Muscle of leg (tissue), 11 donors: ENCODE results near the gene HTR1E. TPM values are rescaled to one million over a fixed set of nuclear protein-coding genes. Genes with fewer than 3 reads are reported as not detected.
"Not testable (repeated sequence)": the region's sequence is repeated elsewhere in the genome, so short reads cannot be mapped to it uniquely, and the experiment has no call there.

ENCODE experiments used
- DNase-seq: peaks from one replicate; pipeline ENCODE4 v3.0.0; 2013
- H3K27ac ChIP-seq: one replicate; pipeline ENCODE4 v1.5.1; 2013; ENCODE audit warnings: mild to moderate bottlenecking, low read length, control low read depth
- H3K27me3 ChIP-seq: one replicate; pipeline ENCODE4 v1.6.1; 2013; ENCODE audit warnings: low read length; ENCODE audit not compliant: control insufficient read depth, insufficient read depth
- H3K36me3 ChIP-seq: one replicate; pipeline ENCODE4 v1.6.1; 2013; ENCODE audit warnings: low read length; ENCODE audit not compliant: control insufficient read depth, insufficient read depth
- H3K4me1 ChIP-seq: one replicate; pipeline ENCODE4 v1.6.1; 2013; ENCODE audit warnings: low read length; ENCODE audit not compliant: control insufficient read depth, insufficient read depth
- H3K4me3 ChIP-seq: one replicate; pipeline ENCODE4 v1.5.1; 2013; ENCODE audit warnings: low read length, control low read depth
- H3K9me3 ChIP-seq: replicated peaks from 2 replicates; pipeline ENCODE4 v1.6.1; 2013; ENCODE audit warnings: low read depth, low read length; ENCODE audit not compliant: control insufficient read depth
- whole genome bisulfite sequencing: methylation state at CpG from one replicate; pipeline ENCODE4 v1.1.5; 2013; ENCODE audit warnings: missing lambda C conversion rate; ENCODE audit not compliant: insufficient coverage; 5-methylcytosine and 5-hydroxymethylcytosine counted together
- polyA plus RNA-seq, 8 donors: library from polyadenylated mRNA; unstranded; fragments of 120-200 nt; gene quantifications; one replicate each; pipeline versions ENCODE4 v1.2.1 to v1.2.3, GENCODE V29; 2013; ENCODE audit warnings: inconsistent platforms in 1 of 8, low replicate concordance in 1 of 8; ENCODE audit not compliant: insufficient read length in 8 of 8, insufficient read depth in 1 of 8
- total RNA-seq: library from RNA; stranded (reverse); fragments of 120-200 nt; gene quantifications from one replicate; pipeline ENCODE4 v1.2.4, GENCODE V29; 2013

Gene HTR1E
- total and polyA plus RNA-seq, 9 donors, result not detected

GRCh38 chr6:86969573-86969972, 32.2 kb downstream of the HTR1E start:
- Histone ChIP-seq H3K4me1 (no peaks in the 10 kb centered on the region), H3K4me3 (no peak overlapping the region), H3K27me3 (no peaks in the 10 kb centered on the region), H3K9me3 (no peaks in the 10 kb centered on the region), H3K36me3 (no peaks in the 10 kb centered on the region), H3K27ac (no peak overlapping the region)
- WGBS, result 33% methylated on average over 1 of the region's 4 CpGs
- no peak for DNase-seq

- Histone ChIP-seq H3K36me3 (no peaks in the 10 kb centered on the region), H3K4me3 (no peak overlapping the region), H3K4me1 (no peaks in the 10 kb centered on the region), H3K9me3 (no peaks in the 10 kb centered on the region), H3K27me3 (no peaks in the 10 kb centered on the region), H3K27ac (no peak overlapping the region)
- WGBS, result no CpG with 5 or more reads among the region's 2 CpGs
- no peak for DNase-seq
Measured at GRCh38 chr6:86973088-86973487, 35.8 kb downstream of the HTR1E start.

GRCh38 chr6:86978251-86978650, 40.9 kb downstream of the HTR1E start:
- Histone ChIP-seq H3K27me3 (no peaks in the 10 kb centered on the region), H3K36me3 (no peaks in the 10 kb centered on the region), H3K9me3 (no peaks in the 10 kb centered on the region), H3K4me1 (no peaks in the 10 kb centered on the region), H3K4me3 (no peak overlapping the region), H3K27ac (no peak overlapping the region)
- WGBS, result no CpG with 5 or more reads among the region's 2 CpGs
- no peak for DNase-seq

- H3K9me3 ChIP-seq, result no peaks in the 10 kb centered on the region
- DNase-seq, result no peak
- H3K27ac ChIP-seq, result no peak overlapping the region
- H3K36me3 ChIP-seq, result no peaks in the 10 kb centered on the region
- no peak overlapping the region for H3K4me3 ChIP-seq
- no peaks in the 10 kb centered on the region for H3K27me3 ChIP-seq
- H3K4me1 ChIP-seq, result no peaks in the 10 kb centered on the region
Measured at GRCh38 chr6:87001494-87001893, 64.2 kb downstream of the HTR1E start.

- H3K27ac ChIP-seq, DNase-seq, H3K27me3 ChIP-seq, H3K4me3 ChIP-seq, H3K4me1 ChIP-seq, H3K36me3 ChIP-seq, H3K9me3 ChIP-seq: not testable (repeated sequence)
- 100% methylated on average over 2 of the region's 4 CpGs for WGBS
Measured at GRCh38 chr6:87002391-87002790, 65.1 kb downstream of the HTR1E start.

GRCh38 chr6:87006541-87006940, 69.2 kb downstream of the HTR1E start:
- H3K9me3 ChIP-seq, H3K27me3 ChIP-seq, DNase-seq, H3K4me3 ChIP-seq, H3K4me1 ChIP-seq, H3K36me3 ChIP-seq, H3K27ac ChIP-seq: not testable (repeated sequence)
- WGBS, result no CpG with 5 or more reads among the region's 2 CpGs

GRCh38 chr6:87009581-87009980, 72.3 kb downstream of the HTR1E start:
- not testable (repeated sequence) for H3K27ac ChIP-seq, H3K4me3 ChIP-seq
- no CpG with 5 or more reads among the region's 34 CpGs for WGBS

GRCh38 chr6:87012035-87012434, 74.7 kb downstream of the HTR1E start:
- DNase-seq, result no peak
- Histone ChIP-seq H3K4me3 (no peak overlapping the region), H3K27me3 (no peaks in the 10 kb centered on the region), H3K27ac (no peak overlapping the region), H3K36me3 (no peaks in the 10 kb centered on the region), H3K9me3 (peaks cover 3% of the 10 kb centered on the region), H3K4me1 (no peaks in the 10 kb centered on the region)
- no CpG with 5 or more reads among the region's 3 CpGs for WGBS

More at GRCh38 chr6:87009581-87009980, 72.3 kb downstream of the HTR1E start:
- H3K36me3 ChIP-seq, H3K4me1 ChIP-seq, H3K27me3 ChIP-seq, DNase-seq, H3K9me3 ChIP-seq: not testable (repeated sequence)

GRCh38 chr6:87012743-87013142, 75.4 kb downstream of the HTR1E start:
- Histone ChIP-seq H3K27me3 (no peaks in the 10 kb centered on the region), H3K4me1 (no peaks in the 10 kb centered on the region), H3K27ac (no peak overlapping the region), H3K36me3 (no peaks in the 10 kb centered on the region), H3K4me3 (no peak overlapping the region), H3K9me3 (peaks cover 3% of the 10 kb centered on the region)
- no CpG with 5 or more reads among the region's 3 CpGs for WGBS
- no peak for DNase-seq

- H3K27me3 ChIP-seq, result no peaks in the 10 kb centered on the region
- H3K36me3 ChIP-seq, result no peaks in the 10 kb centered on the region
- no peaks in the 10 kb centered on the region for H3K4me1 ChIP-seq
- no peak for DNase-seq
- no peaks in the 10 kb centered on the region for H3K9me3 ChIP-seq
- no CpG with 5 or more reads among the region's 2 CpGs for WGBS
- no peak overlapping the region for H3K27ac ChIP-seq
- no peak overlapping the region for H3K4me3 ChIP-seq
Measured at GRCh38 chr6:87016772-87017171, 79.4 kb downstream of the HTR1E start.

GRCh38 chr6:87027021-87027420, 89.7 kb downstream of the HTR1E start:
- H3K9me3 ChIP-seq, result no peaks in the 10 kb centered on the region
- H3K36me3 ChIP-seq, result no peaks in the 10 kb centered on the region
- no peak for DNase-seq
- H3K4me1 ChIP-seq, result no peaks in the 10 kb centered on the region
- no peak overlapping the region for H3K4me3 ChIP-seq
- WGBS, result no CpG with 5 or more reads among the region's 2 CpGs
- no peak overlapping the region for H3K27ac ChIP-seq
- no peaks in the 10 kb centered on the region for H3K27me3 ChIP-seq
